GM12892 (cell line): ENCODE data around the gene PPP1R14C.

ENCODE experiments used
- POLR2A ChIP-seq: IDR thresholded peaks from 2 replicates; pipeline ENCODE4 v1.6.1; 2011; ENCODE audit warnings: low read depth, low read length, control low read depth
- POLR2AphosphoS5 ChIP-seq: IDR thresholded peaks from 2 replicates; pipeline ENCODE4 v1.6.1; 2011; ENCODE audit warnings: low read depth, low read length, control low read depth
- TAF1 ChIP-seq: IDR thresholded peaks from 2 replicates; pipeline ENCODE4 v1.6.1; 2011; ENCODE audit warnings: low read depth, mild to moderate bottlenecking, control low read depth, low read length, borderline replicate concordance

- TF ChIP-seq TAF1, result no peak
- TF ChIP-seq POLR2AphosphoS5, result no peak
- no peak for TF ChIP-seq POLR2A
Observed at GRCh38 chr6:150150458-150150820, 7.6 kb downstream of the PPP1R14C start.
